IPS DF 4.7 (cell line): ENCODE results near the gene RASEF.

Experiments
- DNase-seq: peaks from one replicate; pipeline ENCODE4 v3.0.0-alpha.2; 2013; ENCODE audit warnings: low spot score; ENCODE audit errors: extremely low read depth

The RASEF gene

DNA sequence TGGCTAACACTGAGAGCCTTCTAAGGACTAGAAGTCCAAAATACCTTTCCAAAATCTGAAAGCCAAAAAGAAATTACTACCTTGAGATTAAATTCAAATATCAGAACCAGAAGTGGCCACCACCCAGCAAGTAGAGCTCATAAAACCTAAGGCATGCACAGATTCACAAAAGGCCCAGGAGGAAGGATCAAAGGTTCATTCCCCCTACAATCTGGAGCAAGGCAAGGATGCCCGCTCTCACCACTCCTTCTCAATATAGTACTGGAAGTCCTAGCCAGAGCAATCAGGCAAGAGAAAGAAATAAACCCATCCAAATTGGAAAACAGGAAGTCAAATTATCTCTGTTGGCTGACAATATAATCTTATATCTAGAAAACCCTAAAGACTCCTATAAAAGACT lies 6.0 kb downstream of the RASEF start:
- no peak for DNase-seq

DNA sequence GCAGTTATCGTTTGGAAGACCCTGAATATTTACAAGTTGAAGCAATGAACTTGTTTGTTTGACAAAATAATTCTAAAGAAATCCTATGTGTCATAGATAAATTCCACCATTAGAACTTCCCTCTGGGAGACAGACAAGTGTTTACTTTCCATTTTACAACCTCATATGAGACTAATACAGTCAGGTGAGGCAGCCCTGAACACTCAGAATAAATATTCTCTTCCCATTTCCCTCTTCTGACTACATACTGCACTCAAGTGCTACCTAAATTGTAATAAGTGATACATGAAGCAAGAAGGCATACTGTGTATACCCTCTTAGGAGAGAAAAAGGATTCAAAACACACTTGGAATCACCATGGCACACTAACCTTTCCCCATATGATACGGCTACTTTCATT lies 6.8 kb downstream of the RASEF start:
- DNase-seq = no peak

DNA sequence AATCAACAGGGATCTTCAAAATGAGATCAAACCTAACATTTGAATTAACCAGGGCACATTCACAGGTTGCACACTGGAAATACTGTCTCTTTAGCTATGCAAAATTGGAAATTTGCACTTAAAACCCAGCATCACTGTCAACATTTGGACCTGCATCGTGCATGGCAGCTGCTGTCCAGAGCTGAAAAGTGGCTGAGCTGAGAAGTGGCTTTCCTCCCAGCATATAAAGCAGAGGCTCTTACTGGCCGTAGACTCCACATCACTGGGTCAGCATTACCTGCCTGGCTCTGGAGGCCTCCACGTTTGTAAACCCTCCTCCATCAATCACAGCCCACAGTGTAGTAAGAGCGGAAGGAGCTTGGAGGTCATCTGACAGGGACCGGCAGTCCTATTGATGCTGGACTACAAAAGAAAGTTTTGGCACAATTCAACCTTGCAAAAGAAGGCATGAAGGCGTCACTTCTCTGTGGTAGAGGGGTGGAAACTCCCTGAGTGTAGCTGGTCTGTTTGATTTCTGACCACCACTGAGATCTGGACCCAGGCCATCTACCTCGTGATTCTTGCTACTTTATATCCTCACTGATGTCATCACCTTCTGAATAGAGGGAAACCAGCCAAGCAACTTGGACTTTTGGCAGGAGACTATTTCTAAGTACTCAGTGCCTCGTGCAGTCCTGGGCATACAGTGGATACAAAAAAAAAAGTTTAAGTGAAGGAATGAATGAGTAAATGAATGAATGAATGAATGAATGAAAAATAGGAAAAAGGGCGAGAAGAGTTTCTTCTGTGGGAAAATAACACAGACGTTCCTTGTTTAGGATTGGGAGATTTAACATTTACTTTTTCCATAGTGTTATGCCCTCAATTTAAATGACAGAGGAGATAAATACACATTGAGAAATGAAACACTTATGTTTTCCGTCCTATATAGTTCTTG lies 14.8 kb downstream of the RASEF start:
- DNase-seq = no peak

DNA sequence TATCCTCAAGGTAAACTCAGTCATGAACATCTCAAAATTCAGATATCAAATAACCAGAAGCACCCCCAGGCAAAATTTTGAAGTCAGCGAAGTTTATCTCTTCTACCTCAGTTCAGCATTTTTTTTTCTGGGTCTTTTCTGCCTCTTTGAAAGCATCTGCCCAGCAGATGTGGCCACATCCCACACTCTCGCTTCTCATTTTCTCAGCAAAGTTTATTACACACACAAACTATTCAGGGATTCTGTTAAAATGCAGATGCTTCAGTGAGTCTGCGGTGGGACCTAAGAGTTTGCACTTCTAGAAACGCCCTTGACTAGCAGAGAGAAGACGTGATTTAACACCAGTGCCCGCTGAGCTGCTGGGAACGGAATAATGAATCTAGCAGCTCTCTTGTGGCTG lies 19.3 kb downstream of the RASEF start:
- no peak for DNase-seq

DNA sequence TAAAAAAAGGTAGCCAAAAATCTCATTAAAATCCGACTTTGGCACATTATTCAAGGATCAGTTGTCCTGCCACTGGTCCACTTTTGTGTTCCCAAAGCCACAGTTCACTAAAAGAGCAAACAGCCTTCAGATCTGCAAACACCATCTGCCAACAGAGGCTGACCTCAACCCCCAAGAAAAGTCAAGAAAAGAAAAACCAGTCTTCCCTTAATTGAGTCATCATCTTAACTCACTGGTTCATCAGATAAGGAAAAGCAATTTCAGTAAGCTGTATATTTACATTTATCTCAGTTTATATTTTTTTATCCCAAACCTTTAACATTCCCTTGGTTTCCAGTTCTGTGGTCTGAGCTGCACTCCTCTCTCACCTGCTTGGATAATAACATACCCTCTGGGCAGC lies 21.2 kb downstream of the RASEF start:
- DNase-seq = no peak

DNA sequence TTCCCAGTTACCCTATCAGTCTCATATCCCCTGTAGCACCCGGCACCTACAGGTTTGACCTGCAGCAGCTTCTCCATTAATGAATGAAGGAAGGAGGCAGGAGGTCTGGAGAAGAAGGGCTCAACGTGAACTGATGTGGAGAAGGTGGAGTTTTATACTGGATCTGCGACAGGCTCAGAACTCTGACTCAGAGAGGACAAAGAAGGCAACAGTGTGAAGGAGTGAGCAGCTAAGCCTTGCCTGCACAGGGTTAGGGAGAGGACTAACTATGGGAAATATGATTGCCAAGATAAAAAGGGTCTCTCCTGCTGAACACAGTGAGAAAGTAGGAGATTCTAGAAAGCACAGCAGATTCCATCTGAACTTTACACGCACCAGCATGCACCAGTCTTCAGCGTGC lies 23.6 kb downstream of the RASEF start:
- DNase-seq = no peak

DNA sequence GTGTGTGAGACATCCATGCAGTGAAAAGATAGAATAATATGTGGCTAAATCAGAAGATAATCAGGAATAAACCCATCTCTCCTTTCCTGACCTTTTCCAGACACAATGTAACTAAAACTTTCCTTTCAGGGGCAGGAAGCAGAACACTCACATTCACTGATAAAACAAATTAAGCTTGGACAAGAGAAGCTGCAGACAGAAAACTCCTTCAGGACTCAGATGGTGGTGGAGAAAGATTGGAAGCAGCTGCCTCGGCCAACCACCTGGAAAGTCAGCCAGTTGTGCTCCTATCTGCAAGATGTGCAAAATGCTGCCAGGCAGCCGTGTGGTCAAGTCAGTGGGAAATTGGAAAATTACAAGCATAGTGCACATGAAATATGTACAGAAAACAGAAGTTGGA lies 26.9 kb downstream of the RASEF start:
- no peak for DNase-seq

DNA sequence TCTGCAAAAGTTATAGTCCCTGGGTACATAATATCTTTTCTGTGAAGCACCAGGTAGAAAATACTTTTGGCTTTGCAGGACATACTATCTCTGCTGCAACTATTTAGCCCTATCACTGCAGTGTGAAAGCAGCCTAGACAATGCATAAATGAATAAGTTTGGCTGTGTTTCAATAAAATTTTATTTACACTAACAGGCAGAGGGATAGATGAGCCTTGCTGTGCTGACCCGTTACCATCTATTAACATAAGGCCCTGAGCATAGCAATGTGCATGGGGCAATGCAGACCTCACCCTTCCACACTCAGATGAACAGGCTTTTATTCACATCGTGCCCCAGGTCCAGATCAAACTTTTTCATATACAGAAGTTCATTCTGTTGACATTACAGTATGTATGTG lies 27.8 kb downstream of the RASEF start:
- no peak for DNase-seq

DNA sequence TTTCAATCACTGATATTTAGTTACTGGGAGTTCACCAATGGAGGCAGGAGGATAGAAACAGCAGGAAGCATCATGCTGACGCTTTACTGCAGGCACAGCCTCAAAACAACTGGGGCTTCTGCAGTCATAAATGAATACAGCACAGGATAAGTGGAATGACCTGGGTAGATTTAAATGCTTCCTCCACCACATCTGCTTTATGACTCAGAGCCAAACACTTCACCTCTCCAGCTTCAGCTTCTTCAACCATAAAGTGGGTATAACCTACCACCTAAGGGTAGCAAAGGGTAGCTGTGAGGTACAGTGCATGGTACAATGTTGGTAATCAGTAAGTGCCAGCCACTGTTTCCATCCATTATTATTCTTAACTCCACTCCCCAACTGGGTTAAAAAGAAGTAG lies 28.4 kb downstream of the RASEF start:
- no peak for DNase-seq

DNA sequence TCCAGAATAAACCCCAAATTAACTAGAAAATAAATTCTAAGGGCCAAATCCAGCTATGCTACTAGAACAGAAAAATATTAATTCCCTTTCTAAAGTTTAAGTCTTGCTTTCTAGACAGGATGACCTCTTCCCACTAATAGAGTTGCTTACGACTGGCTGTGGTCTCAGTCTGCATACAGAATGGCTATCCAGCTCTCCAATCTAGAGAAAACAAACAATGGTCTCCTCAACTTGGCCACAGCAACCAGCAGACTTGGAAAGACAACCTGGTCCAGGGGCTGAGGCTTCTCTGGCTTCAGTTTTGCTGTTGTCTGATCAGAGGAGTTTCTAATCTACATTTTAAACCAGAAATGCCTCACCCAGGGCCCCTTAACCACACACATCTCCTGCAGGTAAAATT lies 28.9 kb downstream of the RASEF start:
- no peak for DNase-seq

DNA sequence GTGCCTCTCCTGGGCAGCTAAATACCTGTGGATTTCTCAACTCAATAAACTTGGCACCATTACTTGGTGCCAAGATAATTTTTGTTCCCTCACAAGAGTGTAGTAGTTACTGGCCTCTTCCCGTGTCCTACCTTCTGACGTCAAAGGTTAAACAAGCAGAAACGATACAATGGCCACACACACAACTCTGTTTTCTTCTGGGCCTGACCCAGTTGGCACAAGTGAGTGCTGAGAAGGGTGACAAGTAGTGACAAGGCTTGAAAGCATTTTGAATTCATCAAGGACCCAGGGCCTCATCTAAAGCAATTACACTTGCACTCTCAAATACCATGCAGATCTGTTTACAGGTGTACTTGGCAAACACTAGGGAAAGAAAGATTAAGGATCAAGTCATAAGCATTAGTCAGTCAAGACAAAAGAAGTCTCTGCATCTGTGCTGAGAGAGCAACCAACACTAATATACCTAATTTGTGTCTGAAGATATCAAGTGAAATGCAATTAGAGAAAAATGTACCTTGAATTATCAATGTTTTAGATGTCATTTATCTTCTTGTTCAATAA lies 30.8 kb downstream of the RASEF start:
- no peak for DNase-seq

DNA sequence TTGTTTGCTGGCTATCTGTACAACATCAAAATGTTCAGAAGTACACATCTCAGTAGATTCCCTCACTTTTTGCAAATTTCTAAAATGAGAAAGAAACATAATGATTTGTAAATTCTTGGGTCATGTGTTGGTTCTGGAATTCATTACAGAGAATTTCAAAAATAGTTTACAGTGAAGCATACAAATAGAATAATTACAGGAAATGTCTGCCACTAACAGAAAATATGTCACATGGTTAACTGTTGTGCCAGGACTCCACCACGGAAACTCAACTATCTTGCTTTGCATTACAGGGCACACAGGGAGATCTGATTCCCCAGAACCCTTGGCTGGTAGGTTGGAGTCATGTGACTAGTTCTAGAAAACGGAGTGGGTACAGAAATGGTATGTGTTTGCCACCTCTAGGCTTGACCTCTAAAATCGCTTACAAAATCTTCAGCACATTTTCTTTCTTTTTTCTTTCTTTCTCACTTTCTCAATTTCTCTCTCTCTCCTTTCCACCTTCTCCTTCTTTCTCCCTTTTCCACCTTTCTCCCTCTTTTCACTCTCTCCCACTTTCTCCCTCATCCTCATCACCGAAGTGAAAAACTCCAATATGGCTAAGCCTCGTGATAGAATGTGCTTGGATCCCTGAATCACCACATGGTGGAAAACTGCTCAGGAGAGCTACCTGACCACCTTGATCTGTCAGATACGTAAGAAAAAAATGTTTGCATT lies 32.4 kb downstream of the RASEF start:
- DNase-seq = no peak

DNA sequence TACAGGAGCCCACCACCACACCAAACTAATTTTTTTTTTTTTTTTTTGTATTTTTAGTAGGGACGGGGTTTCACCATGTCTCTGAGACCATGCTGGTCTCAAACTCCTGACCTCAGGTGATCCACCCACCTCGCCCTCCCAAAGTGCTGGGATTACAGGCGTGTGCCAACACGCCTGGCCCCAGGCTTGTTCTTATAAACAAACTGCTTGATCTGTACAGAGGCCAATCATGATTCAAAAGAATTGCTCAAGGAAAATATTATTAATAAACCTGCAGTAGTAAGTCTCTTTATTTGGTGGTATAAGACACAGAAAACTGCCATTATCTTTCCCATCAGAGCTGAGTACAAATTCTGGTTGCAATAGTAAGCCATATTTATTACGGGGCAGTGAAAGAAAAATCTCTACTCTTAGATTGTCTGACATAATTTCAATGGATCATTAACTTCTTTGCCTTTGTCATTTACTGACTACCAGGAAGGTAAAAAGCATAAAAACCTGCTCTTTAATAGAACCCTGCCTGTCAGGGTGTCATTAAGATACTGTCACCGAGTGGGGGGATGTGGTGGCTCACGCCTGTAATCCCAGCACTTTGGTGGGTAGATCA lies 33.3 kb downstream of the RASEF start:
- no peak for DNase-seq

DNA sequence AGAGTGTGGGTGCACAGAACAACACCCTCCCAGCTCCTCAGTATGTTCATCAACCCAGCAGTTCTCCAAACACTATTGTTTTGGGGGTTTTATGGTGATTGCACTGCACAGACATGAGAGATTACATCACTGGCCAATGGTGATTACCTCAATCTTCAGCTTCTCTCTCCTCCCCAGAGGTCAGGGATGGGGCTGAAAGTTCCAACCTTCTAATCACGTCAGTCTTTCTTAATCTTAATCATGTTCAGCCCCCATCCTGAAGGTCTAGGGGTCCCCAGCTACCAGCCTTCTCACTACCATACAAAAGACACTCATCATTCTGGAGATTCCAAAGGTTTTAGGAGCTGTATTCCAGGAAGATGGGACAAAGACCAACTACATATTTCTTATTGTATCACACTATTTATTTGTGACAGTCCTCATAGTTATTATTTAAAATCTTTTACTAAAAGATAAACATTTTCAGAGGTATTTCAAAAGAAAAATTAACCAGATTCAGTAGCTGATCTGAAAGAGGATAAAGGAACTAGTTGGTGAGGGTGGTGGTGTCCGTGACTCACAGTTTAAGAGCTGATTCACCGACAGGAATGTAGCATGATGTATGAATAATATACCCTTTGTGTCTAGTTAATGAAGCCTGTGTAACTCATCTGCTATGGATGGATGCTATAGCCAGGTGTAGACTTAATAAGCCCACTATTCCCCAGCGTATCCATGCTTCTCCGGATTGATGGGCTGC lies 35.6 kb downstream of the RASEF start:
- DNase-seq = no peak

DNA sequence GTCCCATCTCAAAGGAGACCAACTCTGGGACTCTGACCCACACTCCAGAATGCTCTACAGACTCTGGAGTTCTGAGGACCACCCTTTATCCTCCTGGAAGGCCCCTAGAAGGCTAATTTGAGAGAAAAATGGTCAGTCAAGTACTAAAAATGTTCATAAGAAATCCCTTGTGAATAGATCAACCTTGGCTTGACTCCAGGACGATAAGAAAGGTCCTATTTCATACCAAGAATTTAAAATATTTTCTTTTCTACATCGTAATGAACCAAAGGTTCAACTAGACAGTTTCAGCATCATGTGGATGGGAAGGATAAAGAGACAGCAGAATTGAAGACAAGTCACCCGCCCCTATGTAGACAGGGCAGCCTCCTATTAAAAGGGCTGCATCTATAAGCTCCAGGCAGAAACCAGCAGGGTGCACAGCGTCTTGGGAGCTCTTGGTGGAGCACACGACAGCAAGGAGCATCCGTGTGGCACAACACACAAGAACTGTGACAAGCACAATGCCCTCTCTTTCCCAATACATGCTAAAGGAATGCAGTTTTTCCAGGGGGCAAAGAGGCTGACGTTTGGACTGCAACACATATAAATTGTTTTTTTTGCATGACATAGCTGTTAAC lies 38.3 kb downstream of the RASEF start:
- no peak for DNase-seq

DNA sequence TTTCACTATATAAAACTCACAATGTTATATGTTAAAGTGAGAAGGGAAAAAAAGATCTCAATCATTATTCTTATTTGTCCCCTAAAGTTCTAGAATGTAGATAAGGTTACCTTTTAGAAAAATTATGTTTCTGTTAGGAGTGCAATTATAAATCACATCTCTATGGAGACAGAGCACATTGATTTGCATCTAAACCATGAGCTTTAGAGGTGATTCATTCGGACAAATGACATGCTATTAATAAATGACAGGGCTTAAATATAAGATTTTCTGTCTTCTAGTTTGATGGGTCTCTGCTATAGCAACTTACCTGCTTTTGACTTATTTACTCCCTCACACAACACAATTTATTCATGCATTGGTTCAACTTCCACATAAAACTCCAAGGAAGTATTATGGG lies 39.8 kb downstream of the RASEF start:
- no peak for DNase-seq

DNA sequence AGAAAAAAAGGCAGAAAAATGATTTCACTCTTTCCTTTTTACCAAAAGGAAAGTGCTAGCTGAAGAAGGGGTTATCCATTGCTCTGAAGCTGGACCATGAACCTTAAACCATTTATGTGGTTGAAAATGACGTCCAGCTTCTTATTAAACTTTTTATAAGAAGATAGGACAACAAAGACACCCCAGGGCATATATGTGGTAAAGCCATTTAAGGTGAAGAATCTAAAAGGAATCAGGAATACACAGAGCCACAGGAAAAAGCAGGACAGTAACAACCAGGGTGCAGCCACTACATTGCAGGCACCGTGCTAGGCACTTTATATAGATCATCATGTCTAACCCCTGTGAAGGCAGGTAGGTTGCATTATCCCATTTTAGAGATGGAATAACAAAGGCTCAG lies 42.1 kb downstream of the RASEF start:
- no peak for DNase-seq

DNA sequence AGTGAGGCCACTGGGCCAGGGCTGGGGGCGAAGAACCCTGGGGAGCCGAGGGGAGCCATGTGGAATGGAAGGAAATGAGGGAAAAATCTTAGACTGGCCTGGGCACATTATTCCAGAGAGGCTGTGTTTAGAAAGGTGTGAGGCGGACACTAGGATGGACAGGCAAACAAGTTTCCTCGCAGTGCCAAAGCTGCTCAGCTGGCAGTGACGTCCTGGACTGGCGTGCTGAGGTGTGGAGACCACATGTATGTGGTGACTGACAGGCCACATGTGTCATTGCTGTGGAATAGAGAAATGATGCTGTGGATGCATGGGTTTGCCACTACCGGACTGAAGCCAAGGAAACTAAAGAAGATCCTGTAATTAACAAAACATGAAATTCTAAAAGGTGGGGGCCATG lies 42.6 kb downstream of the RASEF start:
- DNase-seq = no peak

DNA sequence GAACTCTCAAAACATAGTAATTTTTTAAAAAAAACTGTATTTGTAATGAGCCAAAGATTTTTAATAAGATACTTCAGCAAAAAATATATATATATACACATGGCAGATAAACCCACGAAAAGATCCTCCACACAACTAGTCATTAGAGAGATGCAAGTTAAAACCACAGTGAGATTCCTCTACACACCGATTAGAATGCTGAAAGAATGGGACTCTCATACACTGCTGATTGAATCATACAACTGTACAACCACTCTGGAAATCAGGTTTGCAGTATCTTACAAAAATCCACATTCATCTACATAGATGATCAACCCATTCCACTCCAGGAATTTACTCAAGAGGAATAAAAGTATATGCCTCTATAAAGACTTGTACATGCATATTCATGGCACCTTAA lies 43.7 kb downstream of the RASEF start:
- no peak for DNase-seq

DNA sequence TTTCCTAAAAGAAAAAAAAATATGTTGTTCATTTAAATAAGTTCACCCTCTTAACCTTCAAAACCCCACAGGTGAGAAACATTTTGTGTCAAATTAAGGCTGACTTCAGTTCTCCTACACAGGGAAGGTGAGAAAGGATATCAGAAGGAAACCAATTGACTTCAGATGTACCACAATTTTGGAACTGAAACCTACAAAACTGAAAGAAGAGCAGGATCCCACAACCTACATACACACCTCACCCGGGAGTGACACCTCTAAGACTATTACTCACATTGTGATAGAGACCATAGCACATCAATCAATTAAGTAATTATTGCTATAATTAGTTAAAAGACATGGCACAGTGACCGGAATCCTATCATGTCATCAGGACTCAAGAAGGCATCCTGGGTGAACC lies 47.0 kb downstream of the RASEF start:
- no peak for DNase-seq
